T-helper 9 cell (primary cell): ENCODE measurements around the gene OR7G2.
"Not testable (repeated sequence)": the region's sequence is repeated elsewhere in the genome, so short reads cannot be mapped to it uniquely, and the experiment has no call there.

Experiments
- DNase-seq: peaks from one replicate; pipeline ENCODE4 v3.0.0-alpha.2; 2020

OR7G2 gene

DNA sequence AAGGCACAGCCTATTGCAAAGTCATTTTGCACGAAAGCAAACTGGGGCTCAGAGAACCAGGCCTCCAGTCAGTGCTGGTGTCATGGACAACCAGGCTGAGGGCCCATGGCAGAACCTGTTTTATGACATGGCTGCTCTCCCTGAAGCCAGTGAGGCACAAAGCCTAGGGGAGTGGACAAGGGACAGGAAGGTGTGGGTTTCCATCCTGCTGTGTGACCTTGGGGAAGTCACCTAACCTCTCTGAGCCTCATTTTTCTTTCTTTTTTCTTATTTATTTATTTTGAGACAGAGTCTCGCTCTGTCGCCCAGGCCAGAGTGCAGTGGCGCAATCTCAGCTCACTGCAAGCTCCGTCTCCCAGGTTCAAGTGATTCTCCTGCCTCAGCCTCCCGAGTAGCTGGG is 35.6 kb downstream of the OR7G2 start:
- DNase-seq, result not testable (repeated sequence)

- DNase-seq, result no peak
Observed at GRCh38 chr19:9070066-9070465, 37.2 kb downstream of the OR7G2 start.

- DNase-seq, result no peak
Observed at GRCh38 chr19:9065457-9066014, 41.7 kb downstream of the OR7G2 start.

DNA sequence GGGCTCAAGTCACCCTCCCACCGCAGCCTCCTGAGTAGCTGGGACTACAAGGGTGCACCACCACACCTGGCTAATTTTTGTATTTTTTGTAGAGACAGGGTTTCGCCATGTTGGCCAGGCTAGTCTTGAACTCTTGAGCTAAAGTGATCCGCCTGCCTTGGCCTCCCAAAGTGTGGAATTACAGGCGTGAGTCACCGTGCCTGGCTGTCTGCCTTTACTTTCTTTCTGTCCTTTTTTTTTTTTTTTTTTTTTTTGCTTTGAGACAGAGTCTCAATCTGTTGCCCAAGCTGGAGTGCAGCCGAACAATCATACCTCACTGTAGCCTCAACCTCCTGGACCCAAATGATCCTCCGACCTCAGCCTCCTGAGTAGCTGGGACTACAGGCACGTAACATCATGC is 45.4 kb downstream of the OR7G2 start:
- DNase-seq, result no peak

DNA sequence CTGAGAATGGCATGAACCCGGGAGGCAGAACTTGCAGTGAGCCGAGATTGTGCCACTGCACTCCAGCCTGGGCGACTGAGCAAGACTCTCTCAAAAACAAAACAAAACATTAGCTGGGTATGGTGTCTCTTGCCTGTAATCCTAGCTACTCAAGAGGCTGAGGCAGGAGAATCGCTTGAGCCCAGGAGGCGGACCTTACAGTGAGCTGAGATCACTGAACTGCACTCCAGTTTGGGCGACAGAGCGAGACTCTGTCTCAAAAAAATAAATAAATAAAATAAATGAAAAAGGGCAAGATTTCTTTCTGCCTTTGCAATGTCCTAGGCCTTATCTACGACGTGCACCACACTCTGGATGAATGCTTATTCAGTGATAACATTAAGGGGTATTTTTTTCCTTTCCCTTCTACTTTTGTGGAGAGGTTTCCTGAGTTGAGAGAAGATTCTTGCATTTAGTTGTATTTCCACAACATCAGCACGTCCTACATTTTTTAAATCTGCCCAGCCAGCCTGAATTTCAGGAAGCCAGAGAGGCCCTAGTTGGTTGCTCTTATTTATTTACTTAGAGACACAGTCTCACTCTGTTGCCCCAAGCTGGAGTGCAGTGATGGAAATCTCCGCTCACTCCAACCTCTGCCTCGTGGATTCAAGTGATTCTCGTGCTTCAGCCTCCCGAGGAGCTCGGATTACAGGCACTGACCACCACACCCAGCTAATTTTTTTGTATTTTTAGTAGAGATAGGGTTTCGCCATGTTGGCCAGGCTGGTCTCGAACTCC is 46.5 kb downstream of the OR7G2 start:
- no peak for DNase-seq

DNA sequence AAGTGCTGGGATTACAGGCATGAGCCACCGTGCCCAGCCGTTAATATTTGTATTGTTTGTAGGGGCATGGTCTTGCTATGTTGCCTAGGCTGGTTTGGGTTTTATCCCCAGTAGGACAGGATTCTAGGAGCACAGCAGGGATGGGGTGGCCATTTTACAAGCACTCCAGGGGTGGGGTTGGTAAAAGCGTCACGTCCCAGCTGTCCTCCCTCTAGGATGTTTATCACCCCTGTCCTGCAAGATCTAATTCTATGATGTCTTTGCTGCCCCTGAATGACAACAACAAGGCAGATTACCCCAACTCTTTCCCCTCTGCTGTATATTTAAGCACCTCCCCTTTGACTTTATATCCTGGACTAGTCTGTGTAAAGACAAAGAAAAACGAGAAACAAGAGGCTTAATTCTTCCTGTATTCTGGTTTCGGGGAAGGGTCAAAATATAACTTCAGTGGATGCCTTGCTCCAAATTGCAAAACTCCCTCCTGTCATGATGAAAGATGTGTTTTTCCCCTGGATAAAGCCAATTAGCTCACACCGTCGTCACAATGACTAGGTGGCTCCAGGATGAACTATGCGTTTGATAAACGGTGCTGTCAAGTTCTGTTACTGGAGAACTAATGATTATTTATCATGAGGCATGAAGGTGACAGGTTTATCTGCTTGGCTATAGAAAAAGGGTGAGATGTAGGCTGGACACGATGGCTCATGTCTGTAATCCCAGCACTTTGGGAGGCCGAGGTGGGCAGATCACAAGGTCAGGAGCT is 48.2 kb downstream of the OR7G2 start:
- DNase-seq, result no peak

- no peak for DNase-seq
Observed at GRCh38 chr19:9057505-9058258, 49.6 kb downstream of the OR7G2 start.

GRCh38 chr19:9056131-9056530 is 51.1 kb downstream of the OR7G2 start:
- DNase-seq, result not testable (repeated sequence)

- DNase-seq, result no peak
Observed at GRCh38 chr19:9054765-9055164, 52.5 kb downstream of the OR7G2 start.

GRCh38 chr19:9054207-9054606 is 53.1 kb downstream of the OR7G2 start:
- DNase-seq, result no peak

DNA sequence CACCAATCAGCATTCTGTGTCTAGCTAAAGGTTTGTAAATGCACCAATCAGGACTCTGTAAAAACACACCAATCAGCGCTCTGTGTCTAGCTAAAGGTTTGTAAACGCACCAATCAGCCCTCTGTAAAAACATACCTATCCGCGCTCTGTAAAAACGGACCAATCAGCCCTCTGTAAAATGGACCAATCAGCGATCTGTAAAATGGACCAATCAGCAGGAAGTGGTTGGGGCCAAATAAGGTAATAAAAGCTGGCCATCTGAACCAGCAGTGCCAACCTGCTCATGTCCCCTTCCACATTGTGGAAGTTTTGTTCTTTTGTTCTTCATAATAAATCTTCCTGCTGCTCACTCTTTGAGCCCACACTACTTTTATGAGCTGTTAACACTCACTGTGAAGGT is 53.6 kb downstream of the OR7G2 start:
- DNase-seq, result not testable (repeated sequence)

- no peak for DNase-seq
Observed at GRCh38 chr19:9052894-9053293, 54.4 kb downstream of the OR7G2 start.
